OCI-LY3 (cell line): ENCODE measurements around the gene TSPOAP1.

Source experiments
- EZH2phosphoT487 ChIP-seq: fragments of 200-600 bp; shearing (Covaris generic); IDR thresholded peaks from 2 replicates; pipeline ENCODE4 v1.6.1; 2018; ENCODE audit warnings: antibody characterized with exemption, mixed run types, low read depth
- TF ChIP-seq, protein P1 (sequence below): fragments of 200-600, 300-600 bp; sonication (generic); IDR thresholded peaks from 2 replicates; pipeline ENCODE4 v1.5.1; 2014; ENCODE audit warnings: antibody characterized with exemption, low read length, low read depth

DNA sequence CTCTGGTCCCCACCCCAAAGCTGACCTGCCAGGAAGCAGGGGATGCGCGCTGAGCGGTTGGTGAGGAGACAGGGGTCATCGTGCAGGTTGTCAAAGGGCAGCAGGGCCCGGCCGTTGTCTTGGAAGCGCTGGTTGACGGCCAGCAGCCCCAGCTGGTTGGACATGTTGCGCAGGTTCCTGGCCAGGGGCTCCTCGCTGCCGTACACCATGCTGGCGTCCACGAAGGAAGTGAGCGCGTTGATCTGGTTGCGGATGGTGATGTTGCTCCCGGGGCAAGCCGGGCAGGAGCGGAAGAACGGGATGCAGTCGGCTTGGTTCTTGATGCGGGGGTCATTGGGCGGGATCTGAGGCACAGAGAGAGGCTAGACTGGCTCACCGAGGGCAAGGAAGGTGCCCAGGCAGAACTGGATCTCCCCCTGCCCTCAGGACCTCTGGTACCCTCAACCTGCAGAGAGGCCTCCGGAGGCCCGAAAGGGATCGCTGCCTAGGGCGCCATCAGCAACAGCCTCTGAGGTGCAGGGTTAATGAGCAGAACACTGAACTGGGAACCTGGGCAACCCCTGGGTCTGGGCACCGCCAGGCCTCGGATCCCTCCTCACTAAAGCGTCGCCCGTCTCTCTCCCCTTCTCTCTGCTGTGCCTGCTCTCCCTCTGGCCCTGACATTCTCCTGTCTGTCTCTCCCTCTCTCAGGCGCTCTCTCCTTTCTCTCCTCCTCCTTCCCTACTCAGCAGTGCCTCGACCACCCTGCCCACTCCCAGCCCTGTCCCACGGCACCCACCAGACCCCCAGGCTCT lies 50.6 kb downstream of the TSPOAP1 start:
- TF ChIP-seq, protein P1, sequence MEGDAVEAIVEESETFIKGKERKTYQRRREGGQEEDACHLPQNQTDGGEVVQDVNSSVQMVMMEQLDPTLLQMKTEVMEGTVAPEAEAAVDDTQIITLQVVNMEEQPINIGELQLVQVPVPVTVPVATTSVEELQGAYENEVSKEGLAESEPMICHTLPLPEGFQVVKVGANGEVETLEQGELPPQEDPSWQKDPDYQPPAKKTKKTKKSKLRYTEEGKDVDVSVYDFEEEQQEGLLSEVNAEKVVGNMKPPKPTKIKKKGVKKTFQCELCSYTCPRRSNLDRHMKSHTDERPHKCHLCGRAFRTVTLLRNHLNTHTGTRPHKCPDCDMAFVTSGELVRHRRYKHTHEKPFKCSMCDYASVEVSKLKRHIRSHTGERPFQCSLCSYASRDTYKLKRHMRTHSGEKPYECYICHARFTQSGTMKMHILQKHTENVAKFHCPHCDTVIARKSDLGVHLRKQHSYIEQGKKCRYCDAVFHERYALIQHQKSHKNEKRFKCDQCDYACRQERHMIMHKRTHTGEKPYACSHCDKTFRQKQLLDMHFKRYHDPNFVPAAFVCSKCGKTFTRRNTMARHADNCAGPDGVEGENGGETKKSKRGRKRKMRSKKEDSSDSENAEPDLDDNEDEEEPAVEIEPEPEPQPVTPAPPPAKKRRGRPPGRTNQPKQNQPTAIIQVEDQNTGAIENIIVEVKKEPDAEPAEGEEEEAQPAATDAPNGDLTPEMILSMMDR = no peak
- TF ChIP-seq EZH2phosphoT487 = no peak
